Stimulated activated CD4-positive, alpha-beta T cell treated with anti-CD3 and anti-CD28 coated beads, Interleukin-4, amount 100 ng/mL, for 48 hours (primary cell): ENCODE measurements around the gene CCDC85A.

Source experiments
- DNase-seq, 2 donors: peaks; one replicate each; pipeline ENCODE4 v3.0.0-alpha.2; 2020; ENCODE audit warnings: low read depth in 2 of 2

CCDC85A gene

DNA sequence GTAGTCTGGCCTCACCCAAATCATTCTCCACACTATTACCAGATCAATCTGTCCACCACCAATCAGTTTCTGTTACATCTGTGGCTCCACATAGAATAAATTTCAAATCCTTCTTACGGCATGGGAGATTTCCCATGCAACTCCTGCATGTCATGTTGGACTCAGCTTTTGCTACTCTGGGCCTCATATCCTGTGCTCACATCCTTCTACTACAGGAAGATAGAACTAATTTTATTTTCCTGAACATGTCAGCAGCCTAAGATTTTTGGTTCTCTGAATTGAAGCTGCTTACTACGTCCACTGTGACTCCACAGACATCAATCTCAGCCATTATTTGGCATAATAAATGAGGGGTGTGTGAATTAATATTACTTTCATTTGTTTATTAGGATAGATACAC, 181.1 kb downstream of the CCDC85A start:
- DNase-seq = no peak

DNA sequence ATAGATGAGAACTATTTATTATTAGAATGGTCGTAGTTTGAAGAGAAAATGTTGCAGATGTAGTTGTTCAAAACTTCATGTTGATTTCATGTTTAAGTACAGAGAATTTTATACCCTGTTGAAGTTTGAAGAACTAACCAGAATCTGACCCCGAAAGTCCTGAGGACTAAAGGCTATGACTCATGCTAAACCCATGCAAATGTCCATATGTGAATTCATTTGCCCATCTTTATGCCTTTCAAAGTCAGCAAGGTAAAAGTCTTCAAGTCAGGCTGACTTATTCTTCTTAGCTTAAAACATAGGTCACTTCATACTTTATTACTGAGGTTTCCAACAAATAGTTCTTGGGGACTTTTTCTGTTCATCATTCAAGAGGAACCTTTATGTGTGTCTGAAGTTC, 185.5 kb downstream of the CCDC85A start:
- no peak for DNase-seq

- DNase-seq = no peak
Observed at GRCh38 chr2:56372071-56372656, 188.4 kb downstream of the CCDC85A start.

GRCh38 chr2:56375251-56375650, 191.5 kb downstream of the CCDC85A start:
- no peak for DNase-seq

DNA sequence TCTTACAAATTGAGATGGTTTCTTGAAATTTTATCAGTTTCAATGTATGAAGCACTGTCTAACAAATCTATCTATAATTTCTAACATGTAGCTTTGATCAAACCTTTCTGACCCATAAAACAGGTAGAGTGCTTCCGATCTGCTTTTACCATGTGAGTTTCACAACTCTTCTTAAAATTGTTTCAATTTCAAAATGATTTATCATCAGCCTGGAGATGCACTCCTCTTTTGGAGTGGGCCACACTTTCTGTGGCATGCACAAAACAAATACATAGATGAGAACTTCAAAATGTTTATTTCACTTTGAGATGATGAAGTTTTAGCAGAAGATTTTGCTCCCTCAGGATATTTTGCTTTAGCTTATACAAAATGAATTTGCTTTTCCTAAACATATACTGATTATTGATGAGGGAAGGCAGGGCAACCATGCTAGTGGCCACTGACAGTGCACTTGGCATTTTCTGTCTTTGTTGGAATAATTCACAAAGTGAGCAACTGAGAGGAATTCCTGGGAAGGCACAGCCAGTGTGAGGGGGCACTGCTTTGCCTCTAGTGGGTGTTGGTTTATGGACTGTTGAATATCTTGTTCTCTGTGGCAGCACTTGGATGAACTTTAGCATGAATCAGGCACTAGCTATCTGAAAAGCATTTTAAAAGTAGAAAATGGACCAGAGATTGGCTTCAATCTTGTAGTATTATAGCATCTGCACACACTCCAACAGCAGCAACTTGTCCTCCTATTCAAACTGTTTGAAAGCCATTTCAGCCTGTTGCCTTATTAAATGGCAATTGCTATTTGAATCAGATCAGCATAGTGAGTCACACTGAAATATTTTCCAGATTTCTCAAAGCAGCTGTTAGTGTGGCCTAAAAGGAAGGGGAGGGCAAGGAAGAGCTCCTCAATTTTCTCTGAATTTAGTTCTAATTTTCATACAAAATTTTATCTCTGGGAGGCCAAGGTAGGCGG, 193.2 kb downstream of the CCDC85A start:
- no peak for DNase-seq

- DNase-seq = no peak
Observed at GRCh38 chr2:56379066-56379465, 195.3 kb downstream of the CCDC85A start.

DNA sequence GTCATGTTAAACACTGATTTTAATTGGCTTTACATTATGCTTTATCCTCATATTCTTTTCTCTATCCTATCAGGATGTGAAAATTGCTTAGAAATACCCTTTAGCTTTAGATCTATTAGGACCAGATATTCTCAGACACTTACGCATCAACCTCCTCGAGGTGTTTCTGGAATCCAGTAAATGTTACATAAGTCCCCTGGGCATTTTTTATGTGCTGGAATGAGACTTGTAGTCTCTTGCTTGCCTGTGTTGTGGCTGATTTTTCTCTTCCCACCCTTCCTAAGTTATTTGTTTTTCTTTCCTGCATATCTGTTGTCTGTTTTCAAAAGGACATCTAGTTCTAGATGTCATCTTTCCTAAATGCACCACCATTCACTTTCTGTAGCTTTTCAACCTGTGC, 197.1 kb downstream of the CCDC85A start:
- DNase-seq = no peak

- no peak for DNase-seq
Observed at GRCh38 chr2:56382466-56382865, 198.7 kb downstream of the CCDC85A start.

DNA sequence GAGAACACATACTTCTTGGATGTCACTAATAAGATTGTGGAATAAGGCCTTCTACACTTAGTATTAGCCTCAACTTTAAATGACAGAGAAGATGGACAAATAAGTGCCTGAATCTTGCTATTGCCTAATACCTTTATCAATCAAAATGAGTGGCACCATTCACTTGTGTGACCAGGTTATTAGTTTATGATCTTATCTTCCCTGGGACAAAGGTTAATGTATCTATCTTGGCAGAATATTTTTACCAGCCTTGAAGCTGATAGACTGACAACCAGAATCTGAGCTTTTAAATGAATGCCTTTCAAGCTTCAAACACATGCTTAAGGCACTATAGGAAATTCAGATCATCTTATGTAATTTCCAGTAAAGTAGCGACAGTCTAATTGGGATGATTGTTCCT, 202.9 kb downstream of the CCDC85A start:
- no peak for DNase-seq

GRCh38 chr2:56390644-56391043, 206.9 kb downstream of the CCDC85A start:
- DNase-seq = no peak

DNA sequence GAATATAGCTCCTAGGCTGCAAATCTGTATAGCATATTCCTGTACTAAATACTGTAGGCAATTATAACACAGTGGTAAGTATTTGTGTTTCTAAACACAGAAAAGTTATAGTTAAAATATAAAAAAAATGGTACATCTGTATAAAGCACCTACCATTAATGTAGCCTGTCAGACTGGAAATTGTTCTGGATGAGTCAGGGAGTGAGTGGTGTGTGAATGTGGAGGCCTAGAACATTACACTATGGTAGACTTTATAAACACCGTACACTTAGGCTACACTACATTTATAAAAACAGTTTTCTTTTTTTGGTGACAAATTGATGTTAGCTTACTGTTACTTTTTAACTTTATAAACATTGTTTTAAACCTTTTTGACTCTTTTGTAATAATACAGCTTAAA, 226.3 kb downstream of the CCDC85A start:
- DNase-seq = no peak

GRCh38 chr2:56416500-56417176, 232.8 kb downstream of the CCDC85A start:
- no peak for DNase-seq
